GM19324 (cell line): Measurements from ENCODE around the gene IL16.

Experiments used
- ATAC-seq: cut with Tn5 transposase; IDR thresholded peaks from one replicate; pipeline ENCODE4 v1.9.1; 2021; ENCODE audit warnings: mild to moderate bottlenecking, moderate library complexity; ENCODE audit not compliant: unreplicated experiment, low FRiP score

IL16 gene

GRCh38 chr15:81351651-81352050, 155.0 kb downstream of the IL16 start:
- ATAC-seq, result no peak

GRCh38 chr15:81356252-81356651, 159.6 kb downstream of the IL16 start:
- ATAC-seq, result no peak

- no peak for ATAC-seq
Measured at GRCh38 chr15:81357180-81357686, 160.6 kb downstream of the IL16 start.

GRCh38 chr15:81358248-81358647, 161.6 kb downstream of the IL16 start:
- ATAC-seq, result no peak

- ATAC-seq, result no peak
Measured at GRCh38 chr15:81360491-81360890, 163.8 kb downstream of the IL16 start.

- ATAC-seq, result no peak
Measured at GRCh38 chr15:81361891-81362290, 165.2 kb downstream of the IL16 start.

GRCh38 chr15:81362790-81363189, 166.1 kb downstream of the IL16 start:
- ATAC-seq, result no peak

GRCh38 chr15:81363276-81363675, 166.6 kb downstream of the IL16 start:
- ATAC-seq, result no peak
